Fibroblast of lung (primary cell): ENCODE data around the gene UGT1A7. TPM values are rescaled to one million over a fixed set of nuclear protein-coding genes. Genes with fewer than 3 reads are reported as not detected.

Experiments
- DNase-seq, 2 donors: peaks; one replicate each; pipeline versions ENCODE4 v3.0.0 to v3.0.0-alpha.2; 2010; ENCODE audit warnings: low read depth in 2 of 2
- H2AFZ ChIP-seq: 2 replicates; pipeline ENCODE4 v1.5.1; 2012; ENCODE audit warnings: low read length, control low read depth, inconsistent platforms
- H3K27ac ChIP-seq: 2 replicates; pipeline ENCODE4 v1.5.1; 2011; ENCODE audit warnings: low read length, control low read depth; ENCODE audit not compliant: insufficient read depth
- H3K27me3 ChIP-seq: 2 replicates; pipeline ENCODE4 v1.5.1; 2011; ENCODE audit warnings: mild to moderate bottlenecking, low read length; ENCODE audit not compliant: control insufficient read depth, insufficient read depth
- H3K36me3 ChIP-seq: 2 replicates; pipeline ENCODE4 v1.5.1; 2011; ENCODE audit warnings: low read length; ENCODE audit not compliant: control insufficient read depth, insufficient read depth
- H3K4me1 ChIP-seq: 2 replicates; pipeline ENCODE4 v1.5.1; 2011; ENCODE audit warnings: low read length; ENCODE audit not compliant: control insufficient read depth, insufficient read depth; ENCODE audit errors: extremely low read depth
- H3K4me2 ChIP-seq: 2 replicates; pipeline ENCODE4 v1.5.1; 2011; ENCODE audit warnings: low read length, control low read depth; ENCODE audit not compliant: insufficient read depth; ENCODE audit errors: extremely low read depth
- H3K4me3 ChIP-seq, 4 experiments: fragments of 200-600 bp in 1 of 4; sonication (generic) in 1 of 4; replicated peaks in 1 of 4; 2 replicates each; pipeline ENCODE4 v1.5.1; 2011 to 2016; ENCODE audit warnings: low read length in 4 of 4, low read depth in 3 of 4, mild to moderate bottlenecking in 3 of 4, control low read depth in 2 of 4, inconsistent platforms in 1 of 4, mixed read lengths in 1 of 4; ENCODE audit not compliant: insufficient read depth in 1 of 4; ENCODE audit errors: control extremely low read depth in 1 of 4
- H3K79me2 ChIP-seq: 2 replicates; pipeline ENCODE4 v1.5.1; 2012; ENCODE audit warnings: mild to moderate bottlenecking, low read length, inconsistent platforms; ENCODE audit not compliant: control insufficient read depth, insufficient read depth
- H3K9ac ChIP-seq: 2 replicates; pipeline ENCODE4 v1.5.1; 2011; ENCODE audit warnings: mild to moderate bottlenecking, low read length, control low read depth; ENCODE audit not compliant: insufficient read depth
- H3K9me3 ChIP-seq: 2 replicates; pipeline ENCODE4 v1.5.1; 2012; ENCODE audit warnings: low read depth, low read length; ENCODE audit not compliant: control insufficient read depth, insufficient read depth
- H4K20me1 ChIP-seq: 2 replicates; pipeline ENCODE4 v1.5.1; 2011; ENCODE audit warnings: low read length; ENCODE audit not compliant: control insufficient read depth, insufficient read depth; ENCODE audit errors: extremely low read depth
- CTCF ChIP-seq, 2 donors: IDR thresholded peaks in 1 of 2; conservative IDR thresholded peaks in 1 of 2; 1 replicate in 1 of 2; 2 replicates in 1 of 2; pipeline ENCODE4 v1.5.1; 2011 to 2012; ENCODE audit warnings: low read length in 2 of 2, control low read depth in 1 of 2, inconsistent platforms in 1 of 2, low read depth in 1 of 2, mild to moderate bottlenecking in 1 of 2
- EZH2 ChIP-seq: IDR thresholded peaks from 2 replicates; pipeline ENCODE4 v1.5.1; 2012; ENCODE audit warnings: low read length, control low read depth, mild to moderate bottlenecking; ENCODE audit errors: missing control alignments
- polyA plus RNA-seq, 2 donors: library from polyadenylated mRNA; depleted of rRNA in 1 of 2; stranded (reverse) in 1 of 2; unstranded in 1 of 2; fragments of >200 nt; gene quantifications; 2 replicates each; pipeline ENCODE4 v1.2.1, GENCODE V29; 2011 to 2012; ENCODE audit warnings: missing spikeins in 1 of 2
- total RNA-seq: library from RNA; depleted of rRNA; stranded (reverse); fragments of >200 nt; gene quantifications from 2 replicates; pipeline ENCODE4 v1.2.1, GENCODE V29; 2014

UGT1A7 gene
- total and polyA plus RNA-seq, 2 donors (not counting 1 experiment from before 2014, with no cell fraction given) = not detected

DNA sequence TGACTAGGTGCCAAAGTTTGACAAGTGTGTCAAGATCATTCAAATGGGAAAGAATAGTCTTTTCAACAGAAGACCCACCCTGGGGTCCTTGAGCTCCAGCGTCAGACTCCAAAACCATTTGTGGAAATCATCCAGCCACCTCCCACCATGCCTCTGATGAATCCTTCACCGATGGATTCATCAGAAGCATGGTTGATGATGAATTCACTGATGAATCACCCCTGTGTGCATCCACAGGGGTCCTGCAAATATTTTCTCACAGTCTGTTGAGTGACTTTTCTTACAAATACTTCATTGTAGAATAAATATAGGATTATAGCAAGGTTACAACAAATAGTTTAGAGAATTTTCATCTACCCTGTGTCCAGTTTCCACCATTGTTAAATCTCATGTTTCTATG is 5.7 kb upstream of the UGT1A7 start:
- TF ChIP-seq EZH2 (no peak), CTCF (conservative IDR thresholded peaks at IDR 0.05 in 1 of 2, IDR thresholded peaks at IDR 0.05 in 1 of 2; ENCODE audit: low read depth in 1 of 2, low read length in 2 of 2) (no peak)
- Histone ChIP-seq H4K20me1 (no peaks in the 10 kb centered on the region), H3K9ac (no peak overlapping the region), H3K4me1 (no peaks in the 10 kb centered on the region), H3K27me3 (no peaks in the 10 kb centered on the region), H3K27ac (no peak overlapping the region), H2AFZ (no peak overlapping the region), H3K9me3 (no peaks in the 10 kb centered on the region), H3K36me3 (no peaks in the 10 kb centered on the region), H3K4me3 (no peak overlapping the region), H3K4me2 (no peak overlapping the region), H3K79me2 (no peaks in the 10 kb centered on the region)
- peak in 1 of 2 donors; percentile 42 for DNase-seq

DNA sequence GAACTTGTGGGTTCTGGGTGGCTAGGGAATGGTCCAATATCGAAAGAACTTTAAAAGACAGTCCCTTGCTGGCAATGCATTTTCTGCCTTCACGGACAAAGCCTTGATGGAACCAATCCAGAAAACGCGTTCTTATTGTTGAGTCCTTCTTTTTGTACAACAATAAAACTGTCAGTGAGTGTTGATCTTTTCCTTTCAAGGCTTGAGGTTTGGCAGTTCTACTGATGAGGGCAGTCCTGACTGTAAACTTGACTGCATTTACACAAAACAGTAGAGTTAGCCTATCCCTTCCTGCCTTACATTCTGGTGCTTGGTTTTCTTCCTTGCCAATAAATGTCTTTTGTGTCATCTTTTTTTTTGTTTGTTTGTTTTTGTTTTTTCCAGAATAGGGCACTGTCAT is 2.5 kb upstream of the UGT1A7 start:
- H3K9me3 ChIP-seq = no peaks in the 10 kb centered on the region
- no peak for DNase-seq
- TF ChIP-seq EZH2 (no peak), CTCF (conservative IDR thresholded peaks at IDR 0.05 in 1 of 2, IDR thresholded peaks at IDR 0.05 in 1 of 2; ENCODE audit: low read depth in 1 of 2, low read length in 2 of 2) (no peak)

GRCh38 chr2:233680361-233681045 is 1.2 kb upstream of the UGT1A7 start:
- Histone ChIP-seq H3K9me3 (no peaks in the 10 kb centered on the region), H2AFZ (no peak overlapping the region), H3K27me3 (no peaks in the 10 kb centered on the region), H3K79me2 (no peaks in the 10 kb centered on the region), H3K9ac (no peak overlapping the region), H3K36me3 (no peaks in the 10 kb centered on the region), H3K4me1 (no peaks in the 10 kb centered on the region), H3K27ac (no peak overlapping the region), H4K20me1 (no peaks in the 10 kb centered on the region), H3K4me2 (no peak overlapping the region), H3K4me3 (no peak overlapping the region)
- no peak for TF ChIP-seq CTCF (conservative IDR thresholded peaks at IDR 0.05 in 1 of 2, IDR thresholded peaks at IDR 0.05 in 1 of 2; ENCODE audit: low read depth in 1 of 2, low read length in 2 of 2)
- no peak for TF ChIP-seq EZH2
- DNase-seq = no peak

More for the DNA sequence above, 2.5 kb upstream of the UGT1A7 start:
- H3K9ac ChIP-seq = no peak overlapping the region
- H3K27ac ChIP-seq = no peak overlapping the region
- H3K27me3 ChIP-seq = no peaks in the 10 kb centered on the region
- no peaks in the 10 kb centered on the region for H3K79me2 ChIP-seq
- H3K4me2 ChIP-seq = no peak overlapping the region
- H3K4me1 ChIP-seq = no peaks in the 10 kb centered on the region
- H3K36me3 ChIP-seq = no peaks in the 10 kb centered on the region
- no peak overlapping the region for H3K4me3 ChIP-seq
- no peaks in the 10 kb centered on the region for H4K20me1 ChIP-seq
- H2AFZ ChIP-seq = no peak overlapping the region
